Measurements from ENCODE around the gene ZNF839. TPM values are rescaled to one million over a fixed set of nuclear protein-coding genes. Genes with fewer than 3 reads are reported as not detected.
"Not testable (repeated sequence)": the region's sequence is repeated elsewhere in the genome, so short reads cannot be mapped to it uniquely, and the experiment has no call there.

Gene ZNF839
- total RNA-seq, 1 donor from 2014 or later: 9.8 TPM

DNA sequence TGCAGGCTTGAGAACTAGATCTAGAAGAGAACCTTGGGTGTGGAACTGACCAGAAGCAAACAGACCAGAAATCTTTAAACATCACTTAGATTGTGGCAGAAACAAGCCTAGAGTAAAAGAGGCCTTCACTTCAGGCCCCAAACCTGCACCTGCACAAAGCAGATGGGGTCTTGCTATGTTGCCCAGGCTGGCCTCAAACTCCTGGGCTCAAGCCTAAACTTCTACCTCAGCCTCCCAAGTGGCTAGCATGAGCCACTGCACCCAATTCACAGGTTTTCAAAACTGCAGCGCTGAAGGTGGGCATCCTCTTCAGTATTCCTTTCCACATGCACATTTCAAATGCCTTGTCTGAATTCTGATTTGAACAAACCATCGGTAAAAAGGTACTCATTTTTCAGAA, 34.4 kb upstream of the ZNF839 start:
- TF ChIP-seq, protein P1, sequence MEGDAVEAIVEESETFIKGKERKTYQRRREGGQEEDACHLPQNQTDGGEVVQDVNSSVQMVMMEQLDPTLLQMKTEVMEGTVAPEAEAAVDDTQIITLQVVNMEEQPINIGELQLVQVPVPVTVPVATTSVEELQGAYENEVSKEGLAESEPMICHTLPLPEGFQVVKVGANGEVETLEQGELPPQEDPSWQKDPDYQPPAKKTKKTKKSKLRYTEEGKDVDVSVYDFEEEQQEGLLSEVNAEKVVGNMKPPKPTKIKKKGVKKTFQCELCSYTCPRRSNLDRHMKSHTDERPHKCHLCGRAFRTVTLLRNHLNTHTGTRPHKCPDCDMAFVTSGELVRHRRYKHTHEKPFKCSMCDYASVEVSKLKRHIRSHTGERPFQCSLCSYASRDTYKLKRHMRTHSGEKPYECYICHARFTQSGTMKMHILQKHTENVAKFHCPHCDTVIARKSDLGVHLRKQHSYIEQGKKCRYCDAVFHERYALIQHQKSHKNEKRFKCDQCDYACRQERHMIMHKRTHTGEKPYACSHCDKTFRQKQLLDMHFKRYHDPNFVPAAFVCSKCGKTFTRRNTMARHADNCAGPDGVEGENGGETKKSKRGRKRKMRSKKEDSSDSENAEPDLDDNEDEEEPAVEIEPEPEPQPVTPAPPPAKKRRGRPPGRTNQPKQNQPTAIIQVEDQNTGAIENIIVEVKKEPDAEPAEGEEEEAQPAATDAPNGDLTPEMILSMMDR (IDR thresholded peaks at IDR 0.05; ENCODE audit: insufficient read depth, low read length, poor library complexity, severe bottlenecking): no peak
- no peak for DNase-seq (ENCODE audit: low read depth)
- peaks cover 2% of the 10 kb centered on the region for H3K36me3 ChIP-seq (ENCODE audit: control insufficient read depth, insufficient read depth, low read length)
- H3K27me3 ChIP-seq (ENCODE audit: control insufficient read depth, insufficient read depth, low read length): no peaks in the 10 kb centered on the region
- no peak overlapping the region for H3K4me3 ChIP-seq (ENCODE audit: low read depth, low read length)

DNA sequence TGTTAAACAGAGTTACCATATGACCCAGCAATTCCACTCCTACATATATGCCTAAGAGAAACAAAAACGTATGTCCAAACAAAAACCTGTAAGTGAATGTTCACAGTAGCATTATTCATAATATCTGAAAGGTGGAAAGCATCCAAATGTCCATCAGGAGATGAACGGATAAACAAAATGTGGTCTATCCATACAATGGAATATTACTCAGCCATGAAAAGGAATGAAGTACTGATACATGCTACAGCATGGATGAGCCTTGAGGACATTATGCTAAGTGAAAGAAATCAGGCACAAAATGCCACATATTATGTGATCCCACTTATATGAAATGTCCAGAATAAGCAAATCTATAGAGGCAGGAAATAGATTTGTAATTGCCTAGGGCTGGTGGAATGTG, 31.4 kb upstream of the ZNF839 start:
- Histone ChIP-seq H3K36me3 (ENCODE audit: control insufficient read depth, insufficient read depth, low read length) (no peaks in the 10 kb centered on the region), H3K27me3 (ENCODE audit: control insufficient read depth, insufficient read depth, low read length) (no peaks in the 10 kb centered on the region), H3K4me3 (ENCODE audit: low read depth, low read length) (no peak overlapping the region)
- TF ChIP-seq, protein P1 (IDR thresholded peaks at IDR 0.05; ENCODE audit: insufficient read depth, low read length, poor library complexity, severe bottlenecking): no peak
- DNase-seq (ENCODE audit: low read depth): no peak

DNA sequence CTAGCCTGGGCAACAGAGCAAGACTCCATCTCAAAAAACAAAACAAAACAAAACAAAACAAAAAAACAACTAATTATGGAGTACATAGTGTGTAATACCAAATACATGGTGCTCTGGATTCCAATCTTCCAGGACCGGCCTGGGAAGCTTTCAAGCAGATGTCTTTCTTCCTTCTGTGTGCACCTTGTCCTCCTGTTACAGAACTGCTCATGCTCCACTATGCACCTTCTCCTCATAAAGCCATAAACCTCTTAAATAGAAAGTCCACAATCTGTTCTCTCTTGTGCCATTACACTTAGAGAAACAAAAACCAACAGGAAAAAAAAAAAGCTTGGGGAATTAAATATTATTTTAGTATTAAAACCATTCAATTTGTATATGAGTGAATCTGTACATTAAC, 27.1 kb upstream of the ZNF839 start:
- TF ChIP-seq, protein P1 (IDR thresholded peaks at IDR 0.05; ENCODE audit: insufficient read depth, low read length, poor library complexity, severe bottlenecking): no peak
- no peak for DNase-seq (ENCODE audit: low read depth)
- Histone ChIP-seq H3K27me3 (ENCODE audit: control insufficient read depth, insufficient read depth, low read length) (no peaks in the 10 kb centered on the region), H3K36me3 (ENCODE audit: control insufficient read depth, insufficient read depth, low read length) (no peaks in the 10 kb centered on the region), H3K4me3 (ENCODE audit: low read depth, low read length) (no peak overlapping the region)

DNA sequence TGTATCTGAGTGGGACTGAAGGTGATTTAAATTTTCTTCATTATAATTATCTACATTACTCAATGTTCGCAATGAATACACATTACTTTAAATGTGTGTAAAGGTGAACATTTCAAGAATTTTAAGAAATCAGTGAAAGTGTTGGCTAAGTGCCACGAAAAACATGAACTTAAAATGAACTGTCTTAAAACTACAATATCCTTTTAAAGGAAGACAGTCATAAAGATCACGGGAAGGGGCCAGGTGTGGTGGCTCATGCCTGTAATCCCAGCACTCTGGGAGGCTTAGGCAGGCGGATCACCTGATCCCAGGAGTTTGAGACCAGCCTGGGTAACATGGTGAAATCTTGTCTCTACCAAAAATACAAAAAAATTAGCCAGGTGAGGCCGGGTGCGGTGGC, 25.8 kb upstream of the ZNF839 start:
- Histone ChIP-seq H3K27me3 (ENCODE audit: control insufficient read depth, insufficient read depth, low read length) (no peaks in the 10 kb centered on the region), H3K4me3 (ENCODE audit: low read depth, low read length) (no peak overlapping the region), H3K36me3 (ENCODE audit: control insufficient read depth, insufficient read depth, low read length) (no peaks in the 10 kb centered on the region)
- TF ChIP-seq, protein P1 (IDR thresholded peaks at IDR 0.05; ENCODE audit: insufficient read depth, low read length, poor library complexity, severe bottlenecking): no peak
- DNase-seq (ENCODE audit: low read depth): peak; percentile 29

DNA sequence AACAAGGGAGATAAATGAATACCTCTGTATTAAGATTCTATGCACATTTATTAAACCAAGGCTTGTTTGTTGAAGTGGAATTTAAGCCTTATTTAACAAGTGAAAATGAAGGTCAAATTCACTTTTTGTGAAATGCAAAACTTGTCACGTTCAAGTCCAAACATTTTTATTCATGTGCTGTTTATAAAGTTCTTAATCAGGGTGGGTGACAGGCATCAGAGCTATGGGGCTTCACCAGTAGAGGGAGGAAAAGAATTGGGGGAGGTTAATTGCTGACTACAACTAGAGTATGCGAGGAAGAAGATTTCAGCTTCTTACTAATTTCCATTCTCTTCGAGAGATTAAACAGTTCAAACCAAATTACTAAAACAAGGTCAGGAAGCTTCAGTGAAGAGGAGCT, 24.3 kb upstream of the ZNF839 start:
- H3K4me3 ChIP-seq (ENCODE audit: low read depth, low read length): no peak overlapping the region
- H3K27me3 ChIP-seq (ENCODE audit: control insufficient read depth, insufficient read depth, low read length): no peaks in the 10 kb centered on the region
- TF ChIP-seq, protein P1 (IDR thresholded peaks at IDR 0.05; ENCODE audit: insufficient read depth, low read length, poor library complexity, severe bottlenecking): peak; percentile 38
- H3K36me3 ChIP-seq (ENCODE audit: control insufficient read depth, insufficient read depth, low read length): no peaks in the 10 kb centered on the region
- no peak for DNase-seq (ENCODE audit: low read depth)

DNA sequence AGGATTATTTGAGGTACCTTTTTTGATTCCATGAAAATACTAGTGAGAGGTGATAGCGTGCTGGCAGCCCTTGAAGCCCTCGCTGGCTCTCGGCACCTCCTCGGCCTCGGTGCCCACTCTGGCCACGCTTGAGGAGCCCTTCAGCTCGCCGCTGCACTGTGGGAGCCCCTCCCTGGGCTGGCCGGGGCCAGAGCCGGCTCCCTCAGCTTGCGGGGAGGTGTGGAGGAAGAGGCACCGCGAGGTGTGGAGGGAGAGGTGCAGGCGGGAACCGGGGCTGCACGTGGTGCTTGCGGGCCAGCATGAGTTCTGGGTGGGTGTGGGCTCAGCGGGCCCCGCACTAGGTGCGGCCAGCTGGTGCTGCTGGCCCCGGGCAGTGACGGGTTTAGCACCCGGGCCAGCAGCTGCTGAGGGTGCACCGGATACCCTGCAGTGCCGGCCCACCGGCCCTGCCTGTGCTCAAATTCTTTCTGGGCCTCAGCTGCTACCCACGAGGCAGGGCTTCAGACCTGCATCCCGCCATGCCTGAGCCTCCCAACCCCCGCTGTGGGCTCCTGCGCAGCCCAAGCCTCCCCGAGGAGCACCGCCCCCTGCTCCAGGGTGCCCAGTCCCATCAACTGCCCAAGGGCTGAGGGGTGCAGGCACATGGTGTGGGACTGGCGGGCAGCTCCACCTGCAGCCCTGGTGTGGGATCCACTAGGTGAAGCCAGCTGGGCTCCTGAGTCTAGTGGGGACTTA, 21.9 kb upstream of the ZNF839 start:
- no peak for DNase-seq (ENCODE audit: low read depth)
- TF ChIP-seq, protein P1 (IDR thresholded peaks at IDR 0.05; ENCODE audit: insufficient read depth, low read length, poor library complexity, severe bottlenecking): no peak
- Histone ChIP-seq H3K36me3 (ENCODE audit: control insufficient read depth, insufficient read depth, low read length) (no peaks in the 10 kb centered on the region), H3K27me3 (ENCODE audit: control insufficient read depth, insufficient read depth, low read length) (no peaks in the 10 kb centered on the region), H3K4me3 (ENCODE audit: low read depth, low read length) (no peak overlapping the region)

DNA sequence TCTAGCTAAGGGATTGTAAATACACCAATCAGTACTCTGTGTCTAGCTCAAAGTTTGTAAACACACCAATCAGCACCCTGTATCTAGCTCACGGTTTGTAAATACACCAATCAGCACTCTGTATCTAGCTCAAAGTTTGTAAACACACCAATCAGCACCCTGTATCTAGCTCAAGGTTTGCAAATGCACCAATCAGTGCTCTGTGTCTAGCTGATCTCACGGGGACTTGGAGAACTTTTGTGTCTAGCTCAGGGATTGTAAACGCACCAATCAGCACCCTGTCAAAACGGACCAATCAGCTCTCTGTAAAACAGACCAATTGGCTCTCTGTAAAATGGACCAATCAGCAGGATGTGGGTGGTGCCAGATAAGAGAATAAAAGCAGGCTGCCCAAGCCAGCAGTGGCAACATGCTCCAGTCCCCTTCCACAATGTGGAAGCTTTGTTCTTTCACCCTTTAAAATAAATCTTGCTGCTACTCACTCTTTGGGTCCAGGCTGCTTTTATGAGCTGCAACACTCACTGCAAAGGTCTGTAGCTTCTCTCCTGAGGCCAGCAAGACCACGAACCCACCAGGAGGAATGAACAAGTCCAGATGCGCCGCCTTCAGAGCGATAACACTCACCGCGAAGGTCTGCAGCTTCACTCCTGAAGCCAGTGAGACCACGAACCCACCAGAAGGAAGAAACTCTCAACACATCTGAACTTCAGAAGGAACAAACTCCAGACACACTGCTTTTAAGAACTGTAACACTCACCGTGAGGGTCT, 21.1 kb upstream of the ZNF839 start:
- not testable (repeated sequence) for H3K36me3 ChIP-seq (ENCODE audit: control insufficient read depth, insufficient read depth, low read length); H3K27me3 ChIP-seq (ENCODE audit: control insufficient read depth, insufficient read depth, low read length); DNase-seq (ENCODE audit: low read depth); H3K4me3 ChIP-seq (ENCODE audit: low read depth, low read length)
